ENCODE measurements around the gene CREB5. TPM values are rescaled to one million over a fixed set of nuclear protein-coding genes. Genes with fewer than 3 reads are reported as not detected.

The CREB5 gene
- total and polyA plus RNA-seq, 2 of the 8 experiments (the other 6 are each of a cell fraction or from before 2014, with no cell fraction given) = 2.4 to 2.7 TPM

- Histone ChIP-seq H2AK5ac (ENCODE audit: low read depth, low read length) (no peak overlapping the region), H3K14ac (ENCODE audit: insufficient read length) (no peak overlapping the region), H4K91ac (replicated peaks; ENCODE audit: insufficient read length, low read length) (no peak overlapping the region), H4K5ac (ENCODE audit: insufficient read length, low read depth, low read length) (no peak overlapping the region), H3K23me2 (ENCODE audit: low read depth, low read length) (no peaks in the 10 kb centered on the region), H2BK120ac (replicated peaks; ENCODE audit: low read depth, low read length) (no peak overlapping the region), H3K36me3 (ENCODE audit: control insufficient read depth in 2 of 4, insufficient read depth in 4 of 4, low read length in 3 of 4) (no peaks in the 10 kb centered on the region), H3K9me3 (ENCODE audit: insufficient read depth in 2 of 2, low read depth in 1 of 2, low read length in 1 of 2) (no peaks in the 10 kb centered on the region), H3K4me3 (ENCODE audit: extremely low read depth in 1 of 4, insufficient read depth in 2 of 4, low read depth in 3 of 4, low read length in 4 of 4) (no peak overlapping the region), H2BK5ac (ENCODE audit: low read depth, low read length) (no peak overlapping the region), H3K9ac (replicated peaks in 1 of 4; ENCODE audit: extremely low read depth in 1 of 4, low read depth in 3 of 4, low read length in 3 of 4) (no peak overlapping the region), H3K56ac (replicated peaks; ENCODE audit: insufficient read length, low read depth, low read length) (no peak overlapping the region), H3K79me2 (ENCODE audit: control insufficient read depth in 1 of 2, insufficient read depth in 2 of 2, low read length in 2 of 2) (no peaks in the 10 kb centered on the region), H3K27ac (ENCODE audit: low read depth, low read length) (no peak overlapping the region), H3K79me1 (ENCODE audit: low read depth, low read length) (no peaks in the 10 kb centered on the region), H3K27me3 (replicated peaks in 1 of 4; ENCODE audit: control insufficient read depth in 3 of 4, extremely low read depth in 1 of 4, insufficient read depth in 3 of 4, low read length in 3 of 4) (no peaks in the 10 kb centered on the region), H4K8ac (ENCODE audit: extremely low read depth, insufficient read depth, low read length) (no peak overlapping the region; the same call in 1 of the 2 replicates), H2BK12ac (ENCODE audit: low read depth, low read length) (no peak overlapping the region), H3K18ac (ENCODE audit: extremely low read depth, low read length) (no peak overlapping the region), H3K4me1 (replicated peaks in 1 of 4; ENCODE audit: control insufficient read depth in 3 of 4, insufficient read depth in 4 of 4, low read length in 3 of 4) (no peaks in the 10 kb centered on the region), H4K20me1 (replicated peaks in 1 of 2; ENCODE audit: control insufficient read depth in 1 of 2, insufficient read depth in 2 of 2, low read length in 2 of 2) (no peaks in the 10 kb centered on the region), H2AFZ (ENCODE audit: low read length) (no peak overlapping the region), H2BK20ac (ENCODE audit: low read length) (no peak overlapping the region), H3K23ac (ENCODE audit: insufficient read length) (no peak overlapping the region), H3K4ac (replicated peaks; ENCODE audit: insufficient read length, low read depth, low read length) (no peak overlapping the region), H2BK15ac (ENCODE audit: low read length) (no peak overlapping the region), H3K4me2 (ENCODE audit: insufficient read depth in 1 of 2, low read depth in 2 of 2, low read length in 2 of 2) (no peak overlapping the region)
- FAIRE-seq (no peak), DNase-seq (ENCODE audit: low read depth in 1 of 2, low spot score in 2 of 2) (no peak)
- TF ChIP-seq KDM1A (IDR thresholded peaks at IDR 0.05; ENCODE audit: borderline replicate concordance, low read length) (no peak), CREB1 (IDR thresholded peaks at IDR 0.05) (no peak), USF2 (IDR thresholded peaks at IDR 0.05; ENCODE audit: low read length) (no peak), NRF1 (IDR thresholded peaks at IDR 0.05; ENCODE audit: low read depth, low read length) (no peak), FOSL1 (IDR thresholded peaks at IDR 0.05; ENCODE audit: insufficient read depth, low read depth, low read length) (no peak), SIX5 (IDR thresholded peaks at IDR 0.05; ENCODE audit: low read depth, low read length) (no peak), YY1 (IDR thresholded peaks at IDR 0.05; ENCODE audit: low read depth, low read length) (no peak), BACH1 (IDR thresholded peaks at IDR 0.05; ENCODE audit: low read length) (no peak), CEBPB (IDR thresholded peaks at IDR 0.05; ENCODE audit: low read depth, low read length) (no peak), SIN3A (conservative IDR thresholded peaks at IDR 0.05 in 1 of 2, IDR thresholded peaks at IDR 0.05 in 1 of 2; ENCODE audit: low read depth in 1 of 2, low read length in 2 of 2) (no peak), NANOG (IDR thresholded peaks at IDR 0.05; ENCODE audit: insufficient read depth, low read depth, low read length, poor library complexity, severe bottlenecking) (no peak)
- WGBS, 2 experiments (ENCODE audit: extremely low coverage in 1 of 2, insufficient coverage in 1 of 2, insufficient read length in 1 of 2, insufficient replicate concordance in 2 of 2, low coverage in 1 of 2, low lambda C conversion rate in 2 of 2, missing lambda C conversion rate in 1 of 2) = 89% methylated on average over 8 of the region's 8 CpGs; no CpG with 5 or more reads in 1 of the 2 experiments
- POLR2A ChIA-PET (ENCODE audit: partially characterized antibody) = no interaction called here
- CTCF ChIA-PET (ENCODE audit: partially characterized antibody) = no interaction called here
Observed at GRCh38 chr7:28804157-28804556, 391.8 kb downstream of the CREB5 start.
